Activated naive CD8-positive, alpha-beta T cell treated with anti-CD3 and anti-CD28 coated beads for 36 hours (primary cell): Measurements from ENCODE around the gene SPRYD3. TPM values are rescaled to one million over a fixed set of nuclear protein-coding genes. Genes with fewer than 3 reads are reported as not detected.

ENCODE experiments used
- DNase-seq: peaks from one replicate; pipeline ENCODE4 v3.0.0; 2021
- H3K27ac Mint-ChIP-seq: one replicate; pipeline ENCODE4 v1.8.0; 2022; ENCODE audit warnings: mild to moderate bottlenecking, moderate library complexity, mixed read lengths
- H3K27me3 Mint-ChIP-seq: one replicate; pipeline ENCODE4 v1.8.0; 2022; ENCODE audit warnings: mild to moderate bottlenecking, mixed read lengths
- H3K36me3 Mint-ChIP-seq: one replicate; pipeline ENCODE4 v1.8.0; 2021; ENCODE audit warnings: mild to moderate bottlenecking, mixed read lengths
- H3K4me1 Mint-ChIP-seq: one replicate; pipeline ENCODE4 v1.8.0; 2021; ENCODE audit warnings: mixed read lengths
- H3K4me3 Mint-ChIP-seq: one replicate; pipeline ENCODE4 v1.8.0; 2022; ENCODE audit warnings: mild to moderate bottlenecking, moderate library complexity, mixed read lengths
- H3K9me3 Mint-ChIP-seq: one replicate; pipeline ENCODE4 v1.8.0; 2022; ENCODE audit warnings: mixed read lengths
- total RNA-seq, 2 experiments: library from RNA; stranded (reverse); gene quantifications; one replicate each; pipeline ENCODE4 v1.2.3, GENCODE V29; 2021

The SPRYD3 gene
- total RNA-seq, 2 experiments from 2014 or later: 23.5 to 25.7 TPM

GRCh38 chr12:53107122-53107521 is 27.9 kb upstream of the SPRYD3 start:
- Mint-ChIP-seq H3K9me3 (no peaks in the 10 kb centered on the region), H3K36me3 (peaks cover 1% of the 10 kb centered on the region), H3K27ac (no peak overlapping the region)

GRCh38 chr12:53105712-53106439 is 26.7 kb upstream of the SPRYD3 start:
- Mint-ChIP-seq H3K9me3 (no peaks in the 10 kb centered on the region), H3K27ac (no peak overlapping the region), H3K4me1 (peaks cover 28% of the 10 kb centered on the region), H3K36me3 (peaks cover 1% of the 10 kb centered on the region), H3K4me3 (no peak overlapping the region), H3K27me3 (no peaks in the 10 kb centered on the region)
- no peak for DNase-seq

More at GRCh38 chr12:53107122-53107521, 27.9 kb upstream of the SPRYD3 start:
- no peak overlapping the region for H3K4me3 Mint-ChIP-seq
- no peaks in the 10 kb centered on the region for H3K27me3 Mint-ChIP-seq
- no peak for DNase-seq
- peaks cover 25% of the 10 kb centered on the region for H3K4me1 Mint-ChIP-seq

- no peaks in the 10 kb centered on the region for H3K27me3 Mint-ChIP-seq
- H3K9me3 Mint-ChIP-seq: no peaks in the 10 kb centered on the region
- peaks cover 1% of the 10 kb centered on the region for H3K36me3 Mint-ChIP-seq
- H3K4me3 Mint-ChIP-seq: no peak overlapping the region
- no peak for DNase-seq
- no peak overlapping the region for H3K27ac Mint-ChIP-seq
- peaks cover 31% of the 10 kb centered on the region for H3K4me1 Mint-ChIP-seq
Measured at GRCh38 chr12:53105256-53105655, 26.1 kb upstream of the SPRYD3 start.

- H3K27ac Mint-ChIP-seq: peak overlapping the region; percentile 93
- peak overlapping the region; percentile 50 for H3K4me3 Mint-ChIP-seq
- H3K36me3 Mint-ChIP-seq: peaks cover 1% of the 10 kb centered on the region
- H3K27me3 Mint-ChIP-seq: no peaks in the 10 kb centered on the region
- H3K9me3 Mint-ChIP-seq: no peaks in the 10 kb centered on the region
- DNase-seq: peak; percentile 18
- peaks cover 37% of the 10 kb centered on the region for H3K4me1 Mint-ChIP-seq
Measured at GRCh38 chr12:53103860-53104305, 24.7 kb upstream of the SPRYD3 start.

GRCh38 chr12:53102883-53103807 is 24.0 kb upstream of the SPRYD3 start, which contains the start of gene SOAT2:
SOAT2 (plus strand) TSS chr12:53103486; CDS start chr12:53103578, 92 bp downstream.
- DNase-seq: peak; percentile 75
- Mint-ChIP-seq H3K4me3 (peak within 1 kb of the TSS; percentile 50), H3K4me1 (peaks cover 45% of the 10 kb centered on the region), H3K27me3 (no peaks in the 10 kb centered on the region), H3K27ac (peak within 1 kb of the TSS; percentile 93), H3K36me3 (peaks cover 1% of the 10 kb centered on the region), H3K9me3 (no peaks in the 10 kb centered on the region)

- Mint-ChIP-seq H3K9me3 (no peaks in the 10 kb centered on the region), H3K36me3 (peaks cover 1% of the 10 kb centered on the region), H3K27me3 (peaks cover 1% of the 10 kb centered on the region), H3K27ac (peak overlapping the region; percentile 93), H3K4me3 (no peak overlapping the region), H3K4me1 (peaks cover 48% of the 10 kb centered on the region)
- DNase-seq: no peak
Measured at GRCh38 chr12:53101931-53102781, 23.0 kb upstream of the SPRYD3 start.

GRCh38 chr12:53101266-53101665 is 22.1 kb upstream of the SPRYD3 start:
- Mint-ChIP-seq H3K27ac (no peak overlapping the region), H3K36me3 (peaks cover 1% of the 10 kb centered on the region), H3K27me3 (peaks cover 5% of the 10 kb centered on the region), H3K4me3 (no peak overlapping the region), H3K4me1 (peaks cover 55% of the 10 kb centered on the region), H3K9me3 (no peaks in the 10 kb centered on the region)
- DNase-seq: no peak

- Mint-ChIP-seq H3K4me3 (no peak overlapping the region), H3K36me3 (peaks cover 1% of the 10 kb centered on the region), H3K27me3 (peaks cover 5% of the 10 kb centered on the region), H3K4me1 (peaks cover 57% of the 10 kb centered on the region), H3K27ac (no peak overlapping the region), H3K9me3 (no peaks in the 10 kb centered on the region)
- no peak for DNase-seq
Measured at GRCh38 chr12:53100466-53101151, 21.4 kb upstream of the SPRYD3 start.

GRCh38 chr12:53099071-53099882 is 20.1 kb upstream of the SPRYD3 start:
- peaks cover 54% of the 10 kb centered on the region for H3K4me1 Mint-ChIP-seq

GRCh38 chr12:53098354-53098981 is 19.3 kb upstream of the SPRYD3 start:
- Mint-ChIP-seq H3K9me3 (no peaks in the 10 kb centered on the region), H3K36me3 (no peaks in the 10 kb centered on the region), H3K4me3 (peak overlapping the region; percentile 76), H3K4me1 (peaks cover 48% of the 10 kb centered on the region), H3K27ac (peak overlapping the region; percentile 81), H3K27me3 (peaks cover 5% of the 10 kb centered on the region)
- DNase-seq: peak; percentile 47

More at GRCh38 chr12:53099071-53099882, 20.1 kb upstream of the SPRYD3 start:
- DNase-seq: peak; percentile 86
- peak overlapping the region; percentile 76 for H3K4me3 Mint-ChIP-seq
- H3K27ac Mint-ChIP-seq: peak overlapping the region; percentile 81
- no peaks in the 10 kb centered on the region for H3K9me3 Mint-ChIP-seq
- H3K27me3 Mint-ChIP-seq: peaks cover 5% of the 10 kb centered on the region
- peaks cover 1% of the 10 kb centered on the region for H3K36me3 Mint-ChIP-seq

GRCh38 chr12:53097564-53098353 is 18.6 kb upstream of the SPRYD3 start, which contains the start of gene IGFBP6:
IGFBP6 (plus strand) TSS chr12:53097667; CDS start chr12:53097718, 51 bp downstream.
- Mint-ChIP-seq H3K27ac (peak within 1 kb of the TSS; percentile 81), H3K4me3 (peak within 1 kb of the TSS; percentile 76), H3K4me1 (peaks cover 41% of the 10 kb centered on the region), H3K36me3 (no peaks in the 10 kb centered on the region), H3K27me3 (peaks cover 5% of the 10 kb centered on the region), H3K9me3 (no peaks in the 10 kb centered on the region)
- peak; percentile 74 for DNase-seq

- H3K4me3 Mint-ChIP-seq: peak overlapping the region; percentile 75
- H3K36me3 Mint-ChIP-seq: no peaks in the 10 kb centered on the region
- DNase-seq: no peak
- H3K9me3 Mint-ChIP-seq: no peaks in the 10 kb centered on the region
- peak overlapping the region; percentile 67 for H3K27ac Mint-ChIP-seq
- peaks cover 5% of the 10 kb centered on the region for H3K27me3 Mint-ChIP-seq
- peaks cover 35% of the 10 kb centered on the region for H3K4me1 Mint-ChIP-seq
Measured at GRCh38 chr12:53097207-53097563, 18.0 kb upstream of the SPRYD3 start.
